Stimulated activated CD8-positive, alpha-beta memory T cell treated with anti-CD3 and anti-CD28 coated beads, Interleukin-7, amount 100 ng/mL, for 24 hours (primary cell): ENCODE measurements around the gene TEAD1.

Source experiments
- DNase-seq: peaks from one replicate; pipeline ENCODE4 v3.0.0-alpha.2; 2020; ENCODE audit warnings: low read depth

Gene TEAD1

GRCh38 chr11:12835286-12835685 lies 161.1 kb downstream of the TEAD1 start:
- DNase-seq, result no peak

GRCh38 chr11:12838463-12839123 lies 164.4 kb downstream of the TEAD1 start:
- no peak for DNase-seq

GRCh38 chr11:12840871-12841660 lies 166.8 kb downstream of the TEAD1 start:
- DNase-seq, result no peak

- DNase-seq, result no peak
Observed at GRCh38 chr11:12841946-12842630, 167.9 kb downstream of the TEAD1 start.

GRCh38 chr11:12842933-12843636 lies 168.9 kb downstream of the TEAD1 start:
- no peak for DNase-seq

GRCh38 chr11:12845163-12845562 lies 170.9 kb downstream of the TEAD1 start:
- DNase-seq, result no peak

GRCh38 chr11:12845739-12846358 lies 171.6 kb downstream of the TEAD1 start:
- DNase-seq, result no peak

GRCh38 chr11:12846786-12847615 lies 172.8 kb downstream of the TEAD1 start:
- no peak for DNase-seq

GRCh38 chr11:12848413-12848812 lies 174.2 kb downstream of the TEAD1 start:
- no peak for DNase-seq

- no peak for DNase-seq
Observed at GRCh38 chr11:12853325-12853651, 179.1 kb downstream of the TEAD1 start.

- no peak for DNase-seq
Observed at GRCh38 chr11:12853652-12854296, 179.6 kb downstream of the TEAD1 start.

GRCh38 chr11:12854297-12854661 lies 180.1 kb downstream of the TEAD1 start:
- no peak for DNase-seq

GRCh38 chr11:12854829-12855228 lies 180.6 kb downstream of the TEAD1 start:
- no peak for DNase-seq

- DNase-seq, result no peak
Observed at GRCh38 chr11:12856338-12856737, 182.1 kb downstream of the TEAD1 start.

- no peak for DNase-seq
Observed at GRCh38 chr11:12857572-12857971, 183.4 kb downstream of the TEAD1 start.

GRCh38 chr11:12859872-12860657 lies 185.8 kb downstream of the TEAD1 start:
- no peak for DNase-seq

- no peak for DNase-seq
Observed at GRCh38 chr11:12860827-12861226, 186.6 kb downstream of the TEAD1 start.

GRCh38 chr11:12862696-12863469 lies 188.7 kb downstream of the TEAD1 start:
- DNase-seq, result no peak

GRCh38 chr11:12863605-12864121 lies 189.4 kb downstream of the TEAD1 start:
- no peak for DNase-seq
